ENCODE data around the gene TSSC4.

Gene TSSC4

GRCh38 chr11:2386591-2386990, 14.0 kb upstream of the TSSC4 start:
- DNase-seq (ENCODE audit: low read depth): no peak

- DNase-seq (ENCODE audit: low read depth): no peak
These were observed 13.1 kb upstream of the TSSC4 start for GRCh38 chr11:2387266-2387987.

- DNase-seq (ENCODE audit: low read depth): no peak
These were observed 11.8 kb upstream of the TSSC4 start for GRCh38 chr11:2388431-2389376.

- DNase-seq (ENCODE audit: low read depth): no peak
These were observed 11.0 kb upstream of the TSSC4 start for GRCh38 chr11:2389377-2390026.

GRCh38 chr11:2390091-2390724, 10.3 kb upstream of the TSSC4 start:
- no peak for DNase-seq (ENCODE audit: low read depth)

GRCh38 chr11:2390725-2391151, 9.8 kb upstream of the TSSC4 start:
- no peak for DNase-seq (ENCODE audit: low read depth)

- DNase-seq (ENCODE audit: low read depth): no peak
These were observed 9.2 kb upstream of the TSSC4 start for GRCh38 chr11:2391181-2391975.

- DNase-seq (ENCODE audit: low read depth): no peak
These were observed 8.2 kb upstream of the TSSC4 start for GRCh38 chr11:2392241-2392959.

- no peak for DNase-seq (ENCODE audit: low read depth)
These were observed 7.3 kb upstream of the TSSC4 start for GRCh38 chr11:2393111-2393868.

GRCh38 chr11:2393941-2394817, 6.4 kb upstream of the TSSC4 start:
- DNase-seq (ENCODE audit: low read depth): no peak

- DNase-seq (ENCODE audit: low read depth): no peak
These were observed 5.8 kb upstream of the TSSC4 start for GRCh38 chr11:2394818-2395105.

GRCh38 chr11:2395211-2395730, 5.3 kb upstream of the TSSC4 start:
- no peak for DNase-seq (ENCODE audit: low read depth)

- no peak for DNase-seq (ENCODE audit: low read depth)
These were observed 4.7 kb upstream of the TSSC4 start for GRCh38 chr11:2395856-2396255.

GRCh38 chr11:2396471-2396870, 4.1 kb upstream of the TSSC4 start:
- no peak for DNase-seq (ENCODE audit: low read depth)

GRCh38 chr11:2397005-2397404, 3.5 kb upstream of the TSSC4 start:
- no peak for DNase-seq (ENCODE audit: low read depth)

GRCh38 chr11:2398664-2399355, 1.7 kb upstream of the TSSC4 start:
- no peak for DNase-seq (ENCODE audit: low read depth)

GRCh38 chr11:2399488-2400068, 972 bp upstream of the TSSC4 start:
- DNase-seq (ENCODE audit: low read depth): no peak
